ENCODE measurements around the gene CCL24.

- TF ChIP-seq CTCF (IDR thresholded peaks at IDR 0.05; ENCODE audit: low read depth, low read length) (no peak), POLR2A (IDR thresholded peaks at IDR 0.05; ENCODE audit: extremely low read depth, insufficient read length) (no peak)
Observed at GRCh38 chr7:75793676-75794075, 19.9 kb downstream of the CCL24 start.

All from NB4 (cell line).